GM19023 (cell line): Measurements from ENCODE around the gene PARP8.

Source experiments
- ATAC-seq: cut with Tn5 transposase; IDR thresholded peaks from one replicate; pipeline ENCODE4 v1.9.1; 2021; ENCODE audit warnings: mild to moderate bottlenecking, moderate library complexity; ENCODE audit not compliant: unreplicated experiment

PARP8 gene

GRCh38 chr5:50724262-50724661 lies 57.8 kb downstream of the PARP8 start:
- no peak for ATAC-seq

GRCh38 chr5:50725800-50726474 lies 59.5 kb downstream of the PARP8 start:
- ATAC-seq = no peak

GRCh38 chr5:50726475-50727148 lies 60.2 kb downstream of the PARP8 start:
- no peak for ATAC-seq

GRCh38 chr5:50727149-50727496 lies 60.7 kb downstream of the PARP8 start:
- no peak for ATAC-seq

GRCh38 chr5:50727845-50728244 lies 61.4 kb downstream of the PARP8 start:
- ATAC-seq = no peak

GRCh38 chr5:50730336-50730735 lies 63.9 kb downstream of the PARP8 start:
- ATAC-seq = no peak

GRCh38 chr5:50730841-50731240 lies 64.4 kb downstream of the PARP8 start:
- ATAC-seq = no peak

GRCh38 chr5:50733741-50734140 lies 67.3 kb downstream of the PARP8 start:
- no peak for ATAC-seq

DNA sequence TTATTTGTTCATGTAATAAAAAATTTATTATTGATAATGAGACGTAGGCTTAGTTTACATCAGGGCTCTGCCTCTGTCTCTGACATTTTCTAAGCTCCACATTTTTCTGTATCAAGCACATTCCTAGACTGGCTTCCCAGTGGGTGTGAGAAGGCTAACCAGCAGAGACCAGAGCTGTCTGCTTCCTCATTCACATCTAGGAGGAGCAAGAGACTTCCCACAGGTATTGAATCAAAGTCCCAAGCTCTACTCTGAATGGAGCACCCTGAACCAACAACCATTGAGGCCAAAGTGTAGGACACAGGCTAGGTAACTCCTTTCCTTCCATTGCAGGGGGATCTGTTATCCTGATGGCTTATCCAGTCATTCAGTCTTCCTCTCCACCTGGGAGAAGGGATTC lies 72.4 kb downstream of the PARP8 start:
- no peak for ATAC-seq

DNA sequence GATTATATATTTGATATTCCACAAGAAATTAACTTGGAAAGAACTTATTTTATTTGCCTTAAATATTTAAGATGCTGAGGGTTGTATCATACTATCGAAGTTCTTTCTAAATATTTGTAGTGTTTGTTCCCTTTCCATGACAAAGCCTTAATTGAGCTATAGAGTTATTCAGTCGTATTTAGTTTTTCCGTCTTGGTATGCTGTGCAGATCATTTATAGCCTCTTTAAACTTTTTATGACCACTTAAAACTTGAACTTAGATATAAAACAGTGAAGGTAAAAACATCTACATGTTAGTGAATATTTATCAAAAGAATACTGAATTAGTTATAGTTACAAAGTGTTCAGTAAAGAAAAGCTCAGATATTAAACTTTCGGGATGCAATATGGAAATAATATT lies 74.4 kb downstream of the PARP8 start:
- no peak for ATAC-seq

DNA sequence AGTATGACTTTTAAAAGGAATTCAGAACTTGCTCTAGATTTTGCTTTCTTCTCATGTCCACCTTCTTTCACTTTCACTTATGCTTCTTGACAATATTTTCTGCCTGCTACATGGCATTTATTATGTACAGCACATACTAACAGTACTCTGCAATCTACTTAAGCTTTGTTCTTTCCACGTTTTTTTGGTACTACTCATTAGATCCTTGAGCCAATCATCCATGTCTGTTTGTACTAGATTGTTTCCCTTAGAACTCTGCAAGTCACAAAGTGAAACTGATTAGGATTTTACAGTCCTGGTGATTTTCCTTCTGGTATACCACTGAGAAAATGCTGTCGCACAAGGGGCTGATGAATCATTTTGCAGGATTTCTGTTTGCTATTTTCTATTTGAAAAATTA lies 78.3 kb downstream of the PARP8 start:
- ATAC-seq = peak; percentile 63

GRCh38 chr5:50745221-50745910 lies 78.9 kb downstream of the PARP8 start:
- no peak for ATAC-seq

DNA sequence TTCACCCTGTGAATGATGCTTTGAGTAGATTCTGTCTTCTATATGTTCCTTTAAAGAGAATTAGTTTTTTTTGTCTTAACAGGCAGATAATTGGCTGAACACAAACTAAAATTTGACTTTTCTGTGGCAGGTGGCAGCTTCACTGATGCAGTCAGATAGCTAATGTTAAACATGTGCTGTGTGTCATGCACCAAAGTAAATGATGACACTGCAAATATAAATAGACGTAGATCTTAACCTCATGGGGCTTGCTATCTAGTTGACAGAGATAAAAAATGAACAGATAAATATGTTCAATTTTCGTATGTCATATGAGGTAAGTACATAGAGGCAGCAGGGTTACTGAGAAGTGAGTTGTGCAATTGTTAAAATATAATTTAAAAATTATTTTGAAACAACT lies 82.7 kb downstream of the PARP8 start:
- ATAC-seq = no peak

GRCh38 chr5:50749873-50750272 lies 83.4 kb downstream of the PARP8 start:
- ATAC-seq = no peak

- peak; percentile 97 for ATAC-seq
Observed at GRCh38 chr5:50751064-50751657, 84.7 kb downstream of the PARP8 start.

- no peak for ATAC-seq
Observed at GRCh38 chr5:50752800-50753199, 86.4 kb downstream of the PARP8 start.

GRCh38 chr5:50759526-50760270 lies 93.3 kb downstream of the PARP8 start:
- ATAC-seq = no peak

DNA sequence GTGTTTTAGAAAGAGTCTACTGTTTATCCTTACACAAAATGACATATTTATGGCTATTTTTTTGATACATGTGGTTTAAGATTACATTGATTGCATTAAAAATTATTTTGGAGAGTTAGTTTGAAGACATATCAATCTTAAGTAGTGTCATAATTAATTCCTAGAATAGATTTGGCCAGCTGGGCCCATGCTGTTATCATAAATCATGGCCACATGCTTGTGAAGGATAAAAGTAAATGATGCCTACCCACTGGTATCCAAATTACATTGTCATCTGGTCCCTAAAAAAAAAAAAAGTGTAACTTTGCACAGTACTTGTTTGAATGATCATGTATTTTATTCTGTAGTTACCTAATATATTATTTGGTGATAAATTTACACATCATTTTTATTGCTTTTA lies 96.9 kb downstream of the PARP8 start:
- ATAC-seq = no peak

DNA sequence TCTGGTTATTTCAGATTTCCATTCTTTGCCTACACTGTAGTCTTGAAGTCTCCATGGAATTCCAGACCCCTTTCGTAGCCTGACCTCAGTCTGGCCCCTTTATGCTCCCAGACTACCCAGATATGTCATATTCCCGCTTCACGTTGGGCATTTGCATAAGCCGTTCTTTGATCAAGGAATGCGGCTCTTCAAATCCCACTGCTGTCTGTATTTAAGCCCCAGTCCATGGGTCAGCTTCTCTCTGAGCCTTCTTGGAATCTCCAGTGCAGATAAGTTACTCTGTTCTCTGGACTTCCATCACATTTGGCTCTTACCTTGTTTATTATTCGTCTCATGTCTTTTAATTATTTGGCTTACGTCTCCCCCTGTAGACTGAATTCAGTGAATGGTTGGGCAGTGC lies 97.4 kb downstream of the PARP8 start:
- ATAC-seq = no peak

GRCh38 chr5:50766042-50766441 lies 99.6 kb downstream of the PARP8 start:
- no peak for ATAC-seq

- ATAC-seq = no peak
Observed at GRCh38 chr5:50766462-50766861, 100.0 kb downstream of the PARP8 start.
